ENCODE data around the gene BACE2. TPM values are rescaled to one million over a fixed set of nuclear protein-coding genes. Genes with fewer than 3 reads are reported as not detected.
"Not testable (repeated sequence)": the region's sequence is repeated elsewhere in the genome, so short reads cannot be mapped to it uniquely, and the experiment has no call there.

BACE2 gene
- total RNA-seq, 2 experiments from 2014 or later, result 0.77 to 1.1 TPM

DNA sequence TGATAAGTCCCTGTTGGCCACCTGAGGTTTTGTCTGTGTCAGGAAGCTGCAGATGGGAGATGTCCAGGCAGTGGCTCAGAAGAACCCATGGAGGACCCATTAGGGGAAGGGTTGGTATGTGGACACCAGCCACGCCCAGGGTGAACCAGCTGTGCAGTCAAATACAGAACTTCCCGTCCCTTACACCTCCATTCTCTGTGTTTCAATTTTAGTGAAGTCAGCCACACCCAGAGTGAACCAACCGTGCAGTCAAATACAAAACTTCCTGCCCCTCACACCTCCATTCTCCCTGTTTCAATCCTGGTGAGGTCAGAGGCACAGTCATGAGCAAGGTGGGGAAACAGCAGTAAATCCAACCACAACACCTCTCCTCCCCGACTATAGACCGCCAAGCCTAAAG, 27.4 kb downstream of the BACE2 start:
- H3K4me3 Mint-ChIP-seq, result no peak overlapping the region
- H3K27ac Mint-ChIP-seq, result no peak overlapping the region
- H3K9me3 Mint-ChIP-seq, result no peaks in the 10 kb centered on the region
- POLR2A ChIA-PET, result no interaction called here
- peaks cover 18% of the 10 kb centered on the region for H3K27me3 Mint-ChIP-seq
- H3K4me1 Mint-ChIP-seq (ENCODE audit: low read depth), result no peaks in the 10 kb centered on the region
- no peak for DNase-seq
- intact Hi-C loops (cut with micrococcal nuclease), result no loop called here
- H3K36me3 Mint-ChIP-seq, result no peaks in the 10 kb centered on the region
- CTCF ChIA-PET, result no interaction called here

- ChIA-PET POLR2A (no interaction called here), CTCF (no interaction called here)
- Mint-ChIP-seq H3K4me1 (ENCODE audit: low read depth) (no peaks in the 10 kb centered on the region), H3K36me3 (no peaks in the 10 kb centered on the region), H3K27me3 (peaks cover 16% of the 10 kb centered on the region), H3K4me3 (no peak overlapping the region), H3K9me3 (no peaks in the 10 kb centered on the region), H3K27ac (no peak overlapping the region)
- intact Hi-C loops (cut with micrococcal nuclease), result no loop called here
- no peak for DNase-seq
These were observed 29.0 kb downstream of the BACE2 start for GRCh38 chr21:41196993-41197392.

- intact Hi-C loops (cut with micrococcal nuclease), result no loop called here
- Mint-ChIP-seq H3K36me3 (no peaks in the 10 kb centered on the region), H3K27me3 (peaks cover 19% of the 10 kb centered on the region), H3K9me3 (no peaks in the 10 kb centered on the region), H3K4me1 (ENCODE audit: low read depth) (no peaks in the 10 kb centered on the region), H3K4me3 (no peak overlapping the region), H3K27ac (no peak overlapping the region)
- POLR2A ChIA-PET, result no interaction called here
- CTCF ChIA-PET, result no interaction called here
- DNase-seq, result no peak
These were observed 29.6 kb downstream of the BACE2 start for GRCh38 chr21:41197582-41197981.

GRCh38 chr21:41198647-41199046, 30.7 kb downstream of the BACE2 start:
- H3K4me1 Mint-ChIP-seq (ENCODE audit: low read depth); H3K27ac Mint-ChIP-seq; H3K4me3 Mint-ChIP-seq; intact Hi-C loops (cut with micrococcal nuclease); H3K9me3 Mint-ChIP-seq; POLR2A ChIA-PET; CTCF ChIA-PET; H3K36me3 Mint-ChIP-seq; DNase-seq: not testable (repeated sequence)
- peaks cover 29% of the 10 kb centered on the region for H3K27me3 Mint-ChIP-seq

GRCh38 chr21:41199123-41199522, 31.2 kb downstream of the BACE2 start:
- peaks cover 31% of the 10 kb centered on the region for H3K27me3 Mint-ChIP-seq
- ChIA-PET CTCF (no interaction called here), POLR2A (no interaction called here)
- no peak overlapping the region for H3K27ac Mint-ChIP-seq
- H3K4me3 Mint-ChIP-seq, result no peak overlapping the region
- H3K9me3 Mint-ChIP-seq, result no peaks in the 10 kb centered on the region
- no peaks in the 10 kb centered on the region for H3K4me1 Mint-ChIP-seq (ENCODE audit: low read depth)
- H3K36me3 Mint-ChIP-seq, result no peaks in the 10 kb centered on the region
- intact Hi-C loops (cut with micrococcal nuclease), result no loop called here
- DNase-seq, result no peak

GRCh38 chr21:41199588-41199987, 31.6 kb downstream of the BACE2 start:
- no peak for DNase-seq
- Mint-ChIP-seq H3K4me1 (ENCODE audit: low read depth) (no peaks in the 10 kb centered on the region), H3K27me3 (peaks cover 28% of the 10 kb centered on the region), H3K9me3 (no peaks in the 10 kb centered on the region), H3K27ac (no peak overlapping the region), H3K4me3 (no peak overlapping the region), H3K36me3 (no peaks in the 10 kb centered on the region)
- intact Hi-C loops (cut with micrococcal nuclease), result no loop called here
- ChIA-PET CTCF (no interaction called here), POLR2A (no interaction called here)

DNA sequence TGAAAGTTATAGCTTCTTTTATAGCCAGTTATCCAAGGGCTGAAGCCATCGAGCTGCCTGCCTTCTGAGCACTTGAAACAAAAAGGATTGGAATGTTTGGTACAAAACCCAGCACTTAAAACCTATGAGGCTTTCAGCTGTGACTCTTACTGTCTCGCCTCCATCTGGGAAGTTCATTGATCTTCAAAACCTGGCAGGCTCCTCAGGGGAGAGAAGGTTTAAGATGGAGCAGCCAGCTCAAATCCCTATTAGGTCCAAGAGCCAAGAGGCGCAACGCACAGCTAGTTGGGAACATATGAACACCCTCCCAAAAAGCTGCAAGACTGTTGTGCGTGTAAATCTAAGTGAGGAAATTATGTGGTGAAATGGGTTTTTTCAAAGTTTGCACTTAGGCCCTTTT, 33.4 kb downstream of the BACE2 start:
- no peak for DNase-seq
- Mint-ChIP-seq H3K27me3 (peaks cover 25% of the 10 kb centered on the region), H3K27ac (no peak overlapping the region), H3K4me1 (ENCODE audit: low read depth) (no peaks in the 10 kb centered on the region), H3K36me3 (no peaks in the 10 kb centered on the region), H3K9me3 (no peaks in the 10 kb centered on the region), H3K4me3 (no peak overlapping the region)
- ChIA-PET CTCF (no interaction called here), POLR2A (no interaction called here)
- intact Hi-C loops (cut with micrococcal nuclease), result no loop called here

- H3K27me3 Mint-ChIP-seq, result peaks cover 25% of the 10 kb centered on the region
- no peak overlapping the region for H3K4me3 Mint-ChIP-seq
- intact Hi-C loops (cut with micrococcal nuclease), result no loop called here
- ChIA-PET CTCF (no interaction called here), POLR2A (no interaction called here)
- DNase-seq, result no peak
- no peak overlapping the region for H3K27ac Mint-ChIP-seq
- H3K36me3 Mint-ChIP-seq, result no peaks in the 10 kb centered on the region
- H3K4me1 Mint-ChIP-seq (ENCODE audit: low read depth), result no peaks in the 10 kb centered on the region
- no peaks in the 10 kb centered on the region for H3K9me3 Mint-ChIP-seq
These were observed 36.8 kb downstream of the BACE2 start for GRCh38 chr21:41204736-41205135.

GRCh38 chr21:41207401-41208375, 39.7 kb downstream of the BACE2 start:
- no peaks in the 10 kb centered on the region for H3K4me1 Mint-ChIP-seq (ENCODE audit: low read depth)
- peaks cover 15% of the 10 kb centered on the region for H3K27me3 Mint-ChIP-seq
- CTCF ChIA-PET, result no interaction called here
- H3K27ac Mint-ChIP-seq, result no peak overlapping the region
- no peaks in the 10 kb centered on the region for H3K36me3 Mint-ChIP-seq
- intact Hi-C loops (cut with micrococcal nuclease), result no loop called here
- no peaks in the 10 kb centered on the region for H3K9me3 Mint-ChIP-seq
- no peak for DNase-seq
- no peak overlapping the region for H3K4me3 Mint-ChIP-seq
- POLR2A ChIA-PET, result no interaction called here

- DNase-seq, result no peak
- Mint-ChIP-seq H3K27me3 (peaks cover 12% of the 10 kb centered on the region), H3K4me1 (ENCODE audit: low read depth) (no peaks in the 10 kb centered on the region), H3K4me3 (no peak overlapping the region), H3K27ac (no peak overlapping the region), H3K9me3 (no peaks in the 10 kb centered on the region), H3K36me3 (no peaks in the 10 kb centered on the region)
- ChIA-PET POLR2A (no interaction called here), CTCF (no interaction called here)
- intact Hi-C loops (cut with micrococcal nuclease), result no loop called here
These were observed 40.4 kb downstream of the BACE2 start for GRCh38 chr21:41208376-41208763.

DNA sequence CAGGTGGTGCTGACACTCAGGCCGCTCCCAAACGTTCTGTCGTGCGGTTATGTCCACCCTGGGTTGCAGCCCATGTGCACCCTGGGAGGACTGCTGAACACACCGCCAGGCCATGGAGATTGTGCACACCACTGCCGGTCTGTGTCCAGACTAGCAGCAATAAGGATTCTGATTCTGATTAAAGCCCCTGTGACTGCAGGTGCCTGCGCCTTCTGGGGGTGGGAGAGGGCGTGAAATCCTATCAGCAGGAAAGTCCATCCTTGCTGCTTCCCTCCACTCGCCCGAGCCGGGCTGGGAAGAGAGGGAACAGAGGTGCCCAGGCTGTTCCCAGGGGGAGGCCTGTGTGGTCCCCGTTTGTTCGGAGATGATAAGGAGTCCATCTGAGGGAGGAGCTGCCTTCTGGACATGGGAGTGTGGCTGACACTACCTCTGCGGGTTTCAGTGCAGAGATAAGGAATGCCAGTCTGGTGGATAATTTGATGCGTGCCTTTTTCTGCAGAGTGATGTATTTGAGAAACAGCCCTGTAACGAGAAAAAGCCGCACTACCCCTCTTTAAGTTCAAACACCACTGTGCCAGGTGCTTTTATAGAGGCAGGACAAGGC, 41.2 kb downstream of the BACE2 start:
- CTCF ChIA-PET, result no interaction called here
- intact Hi-C loops (cut with micrococcal nuclease), result no loop called here
- no peak overlapping the region for H3K27ac Mint-ChIP-seq
- no peaks in the 10 kb centered on the region for H3K9me3 Mint-ChIP-seq
- H3K4me3 Mint-ChIP-seq, result no peak overlapping the region
- H3K36me3 Mint-ChIP-seq, result no peaks in the 10 kb centered on the region
- POLR2A ChIA-PET, result no interaction called here
- no peak for DNase-seq
- no peaks in the 10 kb centered on the region for H3K4me1 Mint-ChIP-seq (ENCODE audit: low read depth)
- peaks cover 11% of the 10 kb centered on the region for H3K27me3 Mint-ChIP-seq

- Mint-ChIP-seq H3K36me3 (no peaks in the 10 kb centered on the region), H3K4me1 (ENCODE audit: low read depth) (no peaks in the 10 kb centered on the region), H3K27ac (no peak overlapping the region), H3K27me3 (peaks cover 18% of the 10 kb centered on the region), H3K4me3 (no peak overlapping the region), H3K9me3 (no peaks in the 10 kb centered on the region)
- intact Hi-C loops (cut with micrococcal nuclease), result no loop called here
- ChIA-PET POLR2A (no interaction called here), CTCF (no interaction called here)
- no peak for DNase-seq
These were observed 42.6 kb downstream of the BACE2 start for GRCh38 chr21:41210426-41211059.

Measured in activated CD4-positive, alpha-beta memory T cell treated with anti-CD3 and anti-CD28 coated beads for 36 hours (primary cell).